Activated CD8-positive, alpha-beta T cell treated with anti-CD3 and anti-CD28 coated beads for 36 hours (primary cell): Measurements from ENCODE around the gene NEURL2. TPM values are rescaled to one million over a fixed set of nuclear protein-coding genes. Genes with fewer than 3 reads are reported as not detected.

Source experiments
- ATAC-seq: fragments of 200-7000 bp; cut with Tn5 transposase; one replicate; pipeline ENCODE4 v1.10.0; 2021; ENCODE audit warnings: mild to moderate bottlenecking, moderate library complexity
- CTCF ChIA-PET: fragments of 350-600 bp; sonication (Branson Sonifier 250); formaldehyde crosslinking; loops from one replicate; lab custom pipeline; 2021; ENCODE audit warnings: antibody characterized with exemption; lab: Charles Lee
- POLR2A ChIA-PET: fragments of 350-600 bp; sonication (Branson Sonifier 250); formaldehyde crosslinking; loops from one replicate; lab custom pipeline; 2021; ENCODE audit warnings: antibody characterized with exemption; lab: Charles Lee
- DNase-seq: peaks from one replicate; pipeline ENCODE4 v3.0.0-alpha.2; 2020
- H3K27ac Mint-ChIP-seq: one replicate; pipeline ENCODE4 v1.8.0; 2021; ENCODE audit warnings: mild to moderate bottlenecking, mixed read lengths
- H3K27me3 Mint-ChIP-seq: one replicate; pipeline ENCODE4 v1.8.0; 2021; ENCODE audit warnings: mixed read lengths
- H3K36me3 Mint-ChIP-seq: one replicate; pipeline ENCODE4 v1.8.0; 2021; ENCODE audit warnings: low read depth, mixed read lengths
- H3K4me1 Mint-ChIP-seq: one replicate; pipeline ENCODE4 v1.8.0; 2021; ENCODE audit warnings: low read depth, mixed read lengths
- H3K4me3 Mint-ChIP-seq: one replicate; pipeline ENCODE4 v1.8.0; 2021; ENCODE audit warnings: mild to moderate bottlenecking, moderate library complexity, mixed read lengths
- H3K9me3 Mint-ChIP-seq: one replicate; pipeline ENCODE4 v1.8.0; 2021; ENCODE audit warnings: mixed read lengths
- CTCF ChIP-seq: fragments of 200-600 bp; IDR thresholded peaks from one replicate; pipeline ENCODE4 v1.8.0; 2022; ENCODE audit warnings: antibody characterized with exemption, mild to moderate bottlenecking
- intact Hi-C: fragments of 100-400 bp; cut with micrococcal nuclease; formaldehyde crosslinking; loops from one replicate; pipeline ENCODE4 v1.10.0; 2022
- total RNA-seq, 2 experiments: library from RNA; stranded (reverse); gene quantifications; one replicate each; pipeline ENCODE4 v1.2.3, GENCODE V29; 2021

Gene NEURL2
- total RNA-seq, 2 experiments from 2014 or later, result 2.4 to 2.9 TPM

GRCh38 chr20:45909817-45910669, 19.0 kb upstream of the NEURL2 start:
- ChIA-PET POLR2A (interaction anchor here (1.0 to 4.4 kb wide), 11 partner anchors 10 to 97 kb away, joined by 3 to 35 read pairs (median 6); partner anchors contain the start of genes CTSA, NEURL2, PCIF1 and UBE2C), CTCF (interaction anchor here (1.9 kb wide), 1 partner anchor 60 kb away, joined by 7 read pairs; no protein-coding TSS in a partner anchor)
- no peak for TF ChIP-seq CTCF
- Mint-ChIP-seq H3K4me3 (peak overlapping the region; percentile 86), H3K9me3 (no peaks in the 10 kb centered on the region), H3K36me3 (no peaks in the 10 kb centered on the region), H3K27me3 (peaks cover 8% of the 10 kb centered on the region), H3K27ac (peak overlapping the region; percentile 76), H3K4me1 (peaks cover 17% of the 10 kb centered on the region)
- DNase-seq, result no peak
- intact Hi-C loops, result no loop called here
- no peak for ATAC-seq

GRCh38 chr20:45909336-45909808, 18.4 kb upstream of the NEURL2 start:
- ChIA-PET POLR2A (interaction anchor here (0.5 to 4.4 kb wide), 8 partner anchors 9 to 827 kb away, joined by 3 to 35 read pairs (median 6); partner anchors contain the start of genes CTSA, NEURL2, PCIF1 and UBE2C), CTCF (interaction anchor here (0.7 to 1.9 kb wide), 2 partner anchors 24 to 60 kb away, joined by 3 to 7 read pairs; no protein-coding TSS in a partner anchor)
- H3K36me3 Mint-ChIP-seq, result no peaks in the 10 kb centered on the region
- TF ChIP-seq CTCF, result no peak
- H3K4me1 Mint-ChIP-seq, result peaks cover 17% of the 10 kb centered on the region
- intact Hi-C loops, result no loop called here
- H3K4me3 Mint-ChIP-seq, result no peak overlapping the region
- ATAC-seq, result no peak
- no peak overlapping the region for H3K27ac Mint-ChIP-seq
- no peak for DNase-seq
- H3K9me3 Mint-ChIP-seq, result no peaks in the 10 kb centered on the region
- peaks cover 5% of the 10 kb centered on the region for H3K27me3 Mint-ChIP-seq

- H3K27me3 Mint-ChIP-seq, result peaks cover 3% of the 10 kb centered on the region
- peaks cover 16% of the 10 kb centered on the region for H3K4me1 Mint-ChIP-seq
- CTCF ChIA-PET, result interaction anchor here (0.9 to 1.0 kb wide), 2 partner anchors 62 to 108 kb away, joined by 3 to 4 read pairs; no protein-coding TSS in a partner anchor
- POLR2A ChIA-PET, result interaction anchor here (0.7 to 4.4 kb wide), 3 partner anchors 18 to 559 kb away, joined by 4 to 35 read pairs (median 15); partner anchors contain the start of genes CTSA, NEURL2 and PCIF1
- no peak for DNase-seq
- no peak for ATAC-seq
- H3K9me3 Mint-ChIP-seq, result no peaks in the 10 kb centered on the region
- H3K36me3 Mint-ChIP-seq, result no peaks in the 10 kb centered on the region
- TF ChIP-seq CTCF, result no peak
- no peak overlapping the region for H3K27ac Mint-ChIP-seq
- no peak overlapping the region for H3K4me3 Mint-ChIP-seq
- intact Hi-C loops, result no loop called here
Observed at GRCh38 chr20:45908084-45908483, 17.1 kb upstream of the NEURL2 start.

GRCh38 chr20:45907219-45907948, 16.4 kb upstream of the NEURL2 start:
- CTCF ChIA-PET, result interaction anchor here (0.9 to 1.0 kb wide), 2 partner anchors 62 to 108 kb away, joined by 3 to 4 read pairs; no protein-coding TSS in a partner anchor
- no peak overlapping the region for H3K4me3 Mint-ChIP-seq

More at GRCh38 chr20:45907219-45907948, 16.4 kb upstream of the NEURL2 start:
- Mint-ChIP-seq H3K27me3 (peaks cover 2% of the 10 kb centered on the region), H3K9me3 (no peaks in the 10 kb centered on the region), H3K36me3 (no peaks in the 10 kb centered on the region), H3K4me1 (peaks cover 14% of the 10 kb centered on the region), H3K27ac (no peak overlapping the region)
- intact Hi-C loops, result no loop called here
- ATAC-seq (no peak), DNase-seq (no peak)
- POLR2A ChIA-PET, result no interaction called here
- TF ChIP-seq CTCF, result no peak
